Nephron progenitor cell (in vitro differentiated cells): Measurements from ENCODE around the gene ULK2.

Source experiments
- DNase-seq: peaks from one replicate; pipeline ENCODE4 v3.0.0; 2021
- H3K27ac Mint-ChIP-seq: 2 replicates; pipeline ENCODE4 v1.8.0; 2021; ENCODE audit warnings: mild to moderate bottlenecking, moderate library complexity, mixed read lengths
- H3K27me3 Mint-ChIP-seq: 2 replicates; pipeline ENCODE4 v1.8.0; 2021; ENCODE audit warnings: mild to moderate bottlenecking, low read depth, mixed read lengths; ENCODE audit not compliant: poor library complexity
- H3K36me3 Mint-ChIP-seq: 2 replicates; pipeline ENCODE4 v1.8.0; 2021; ENCODE audit warnings: low read depth, mixed read lengths
- H3K4me1 Mint-ChIP-seq: 2 replicates; pipeline ENCODE4 v1.8.0; 2021; ENCODE audit warnings: mixed read lengths
- H3K4me3 Mint-ChIP-seq: 2 replicates; pipeline ENCODE4 v1.8.0; 2021; ENCODE audit warnings: mild to moderate bottlenecking, moderate library complexity, mixed read lengths
- H3K9me3 Mint-ChIP-seq: 2 replicates; pipeline ENCODE4 v1.8.0; 2021; ENCODE audit warnings: mild to moderate bottlenecking, moderate library complexity, mixed read lengths
- TF ChIP-seq, protein P1 (sequence below): fragments of 200-600 bp; sonication (generic); IDR thresholded peaks from 2 replicates; pipeline ENCODE4 v1.5.0; 2021; ENCODE audit warnings: antibody characterized with exemption

Gene ULK2

DNA sequence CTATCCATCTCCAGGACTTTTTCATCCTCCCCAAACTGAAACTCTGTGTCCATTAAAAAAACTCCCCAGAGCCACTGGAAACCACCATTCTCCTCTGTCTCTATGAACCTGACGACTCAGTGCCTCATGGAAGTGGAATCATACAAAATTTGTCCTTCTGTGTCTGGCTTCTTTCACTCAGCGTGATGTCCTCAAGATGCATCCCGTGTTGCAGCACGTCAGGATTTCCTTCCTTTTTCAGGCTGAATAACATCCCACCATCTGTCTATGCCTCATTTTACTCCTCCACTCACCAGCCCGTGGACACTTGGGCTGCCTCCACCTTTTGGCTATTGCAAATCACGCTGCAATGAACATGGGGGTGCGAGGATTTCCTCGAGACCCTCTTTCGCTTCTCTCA is 107.0 kb downstream of the ULK2 start:
- Mint-ChIP-seq H3K4me3 (no peak overlapping the region), H3K36me3 (no peaks in the 10 kb centered on the region), H3K4me1 (peaks cover 26% of the 10 kb centered on the region), H3K9me3 (peaks cover 5% of the 10 kb centered on the region), H3K27ac (no peak overlapping the region), H3K27me3 (peaks cover 20% of the 10 kb centered on the region)
- DNase-seq: no peak
- TF ChIP-seq, protein P1, sequence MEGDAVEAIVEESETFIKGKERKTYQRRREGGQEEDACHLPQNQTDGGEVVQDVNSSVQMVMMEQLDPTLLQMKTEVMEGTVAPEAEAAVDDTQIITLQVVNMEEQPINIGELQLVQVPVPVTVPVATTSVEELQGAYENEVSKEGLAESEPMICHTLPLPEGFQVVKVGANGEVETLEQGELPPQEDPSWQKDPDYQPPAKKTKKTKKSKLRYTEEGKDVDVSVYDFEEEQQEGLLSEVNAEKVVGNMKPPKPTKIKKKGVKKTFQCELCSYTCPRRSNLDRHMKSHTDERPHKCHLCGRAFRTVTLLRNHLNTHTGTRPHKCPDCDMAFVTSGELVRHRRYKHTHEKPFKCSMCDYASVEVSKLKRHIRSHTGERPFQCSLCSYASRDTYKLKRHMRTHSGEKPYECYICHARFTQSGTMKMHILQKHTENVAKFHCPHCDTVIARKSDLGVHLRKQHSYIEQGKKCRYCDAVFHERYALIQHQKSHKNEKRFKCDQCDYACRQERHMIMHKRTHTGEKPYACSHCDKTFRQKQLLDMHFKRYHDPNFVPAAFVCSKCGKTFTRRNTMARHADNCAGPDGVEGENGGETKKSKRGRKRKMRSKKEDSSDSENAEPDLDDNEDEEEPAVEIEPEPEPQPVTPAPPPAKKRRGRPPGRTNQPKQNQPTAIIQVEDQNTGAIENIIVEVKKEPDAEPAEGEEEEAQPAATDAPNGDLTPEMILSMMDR: no peak

DNA sequence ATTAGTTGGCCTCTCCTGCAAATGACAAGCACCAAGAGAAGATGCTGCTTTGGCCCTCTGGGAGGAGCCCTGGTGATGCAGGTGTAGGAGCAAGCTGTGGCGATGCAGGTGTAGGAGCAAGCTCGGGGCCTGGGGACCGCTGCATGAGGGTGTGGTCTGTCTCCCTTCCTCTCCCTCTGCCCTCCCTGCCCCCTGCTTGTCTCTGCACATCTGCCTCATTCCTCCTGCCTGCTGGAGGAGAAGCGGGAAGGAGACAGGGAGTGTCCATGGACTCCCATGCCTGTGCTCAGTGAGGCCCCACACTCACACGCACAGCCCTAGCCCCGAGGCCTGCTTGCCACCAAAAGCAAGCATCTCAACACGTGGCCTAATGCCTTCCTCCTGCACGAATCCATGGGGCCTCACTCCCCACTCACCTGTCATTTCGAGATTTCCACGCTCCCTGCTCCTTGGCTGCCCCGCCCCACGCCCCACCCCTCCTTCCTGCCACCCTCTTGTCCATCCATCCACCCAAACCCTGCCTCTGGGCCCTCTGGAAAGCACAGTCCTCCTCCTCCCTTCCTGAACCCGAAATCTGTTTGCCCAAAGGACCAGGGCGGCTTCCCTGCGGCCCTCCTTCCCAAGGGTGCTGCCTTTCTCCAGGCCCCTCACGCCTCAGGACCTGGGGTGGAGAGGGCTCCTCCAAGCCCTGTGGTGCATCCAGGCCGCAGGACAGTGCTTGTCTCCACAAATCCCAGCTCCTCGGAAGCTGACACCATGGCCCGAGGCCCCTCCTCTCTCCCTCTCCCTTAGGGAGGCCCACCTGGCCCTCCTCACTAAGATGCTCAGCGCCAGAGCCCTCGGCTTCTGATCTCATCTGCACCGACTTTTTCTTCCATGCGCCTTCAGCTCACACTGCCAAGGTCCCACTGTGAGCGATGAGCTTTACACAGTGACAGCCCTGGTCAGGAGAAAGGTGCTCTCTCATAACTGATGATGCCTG is 107.9 kb downstream of the ULK2 start:
- H3K27me3 Mint-ChIP-seq: peaks cover 17% of the 10 kb centered on the region
- DNase-seq: no peak
- H3K4me1 Mint-ChIP-seq: peaks cover 26% of the 10 kb centered on the region
- H3K9me3 Mint-ChIP-seq: peaks cover 5% of the 10 kb centered on the region
- TF ChIP-seq, protein P1: no peak
- no peak overlapping the region for H3K4me3 Mint-ChIP-seq
- no peak overlapping the region for H3K27ac Mint-ChIP-seq
- H3K36me3 Mint-ChIP-seq: no peaks in the 10 kb centered on the region

DNA sequence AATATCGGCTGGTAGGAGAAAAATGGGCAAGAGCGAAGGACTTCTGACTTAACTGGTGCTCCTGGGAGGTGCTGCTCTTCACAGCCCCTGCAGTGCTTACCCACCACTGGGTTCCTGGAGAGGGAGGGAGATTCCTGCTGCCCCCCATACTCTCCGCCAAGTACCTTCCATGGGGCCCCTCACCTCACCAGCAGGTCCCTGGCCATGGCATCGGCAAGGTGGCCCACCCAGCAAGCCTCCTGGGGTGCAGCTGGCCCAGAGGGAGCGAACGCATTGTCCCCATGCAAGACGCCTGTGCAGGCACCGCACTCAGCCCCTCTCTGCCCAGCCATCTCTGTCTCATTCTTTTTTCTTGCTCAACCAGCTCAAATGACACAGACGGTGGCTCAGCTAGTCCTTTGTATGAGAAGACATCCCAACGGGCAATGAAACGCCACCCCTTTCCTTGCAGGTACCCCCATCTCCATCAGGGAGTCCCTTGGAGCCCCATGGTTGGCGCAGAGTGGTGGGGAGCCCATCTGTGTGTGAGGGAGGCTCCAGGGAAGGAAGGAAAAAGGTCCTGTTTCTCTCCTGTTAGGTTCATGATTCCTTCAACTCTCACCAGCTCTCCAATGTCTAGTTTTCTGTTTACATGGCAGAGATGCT is 110.1 kb downstream of the ULK2 start:
- peaks cover 13% of the 10 kb centered on the region for H3K27me3 Mint-ChIP-seq
- TF ChIP-seq, protein P1: no peak
- H3K4me3 Mint-ChIP-seq: no peak overlapping the region
- no peak overlapping the region for H3K27ac Mint-ChIP-seq
- DNase-seq: no peak
- H3K4me1 Mint-ChIP-seq: peaks cover 17% of the 10 kb centered on the region
- H3K36me3 Mint-ChIP-seq: no peaks in the 10 kb centered on the region
- H3K9me3 Mint-ChIP-seq: peaks cover 5% of the 10 kb centered on the region

DNA sequence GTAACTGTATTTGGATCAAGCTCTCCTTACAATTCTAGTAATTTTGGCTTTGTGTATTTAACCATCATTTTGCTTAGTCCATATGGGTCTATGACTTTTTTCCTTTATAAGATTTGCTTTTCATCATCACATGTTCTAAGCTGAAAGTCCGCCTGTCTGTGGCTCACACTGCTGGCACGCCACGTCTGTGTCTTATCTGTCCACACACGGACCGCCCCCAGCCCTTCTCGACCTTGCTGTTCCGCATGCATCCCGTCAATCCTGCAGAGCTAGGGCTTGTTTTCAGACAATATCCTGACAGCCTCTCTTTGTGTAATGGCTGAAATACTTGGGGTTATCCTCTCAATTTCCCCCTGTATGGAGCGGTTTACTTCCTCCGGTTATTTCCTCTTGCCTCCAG is 111.2 kb downstream of the ULK2 start:
- peaks cover 12% of the 10 kb centered on the region for H3K27me3 Mint-ChIP-seq
- no peak for DNase-seq
- H3K9me3 Mint-ChIP-seq: peaks cover 5% of the 10 kb centered on the region
- no peak overlapping the region for H3K4me3 Mint-ChIP-seq
- TF ChIP-seq, protein P1: no peak
- H3K36me3 Mint-ChIP-seq: no peaks in the 10 kb centered on the region
- no peak overlapping the region for H3K27ac Mint-ChIP-seq
- H3K4me1 Mint-ChIP-seq: peaks cover 11% of the 10 kb centered on the region

DNA sequence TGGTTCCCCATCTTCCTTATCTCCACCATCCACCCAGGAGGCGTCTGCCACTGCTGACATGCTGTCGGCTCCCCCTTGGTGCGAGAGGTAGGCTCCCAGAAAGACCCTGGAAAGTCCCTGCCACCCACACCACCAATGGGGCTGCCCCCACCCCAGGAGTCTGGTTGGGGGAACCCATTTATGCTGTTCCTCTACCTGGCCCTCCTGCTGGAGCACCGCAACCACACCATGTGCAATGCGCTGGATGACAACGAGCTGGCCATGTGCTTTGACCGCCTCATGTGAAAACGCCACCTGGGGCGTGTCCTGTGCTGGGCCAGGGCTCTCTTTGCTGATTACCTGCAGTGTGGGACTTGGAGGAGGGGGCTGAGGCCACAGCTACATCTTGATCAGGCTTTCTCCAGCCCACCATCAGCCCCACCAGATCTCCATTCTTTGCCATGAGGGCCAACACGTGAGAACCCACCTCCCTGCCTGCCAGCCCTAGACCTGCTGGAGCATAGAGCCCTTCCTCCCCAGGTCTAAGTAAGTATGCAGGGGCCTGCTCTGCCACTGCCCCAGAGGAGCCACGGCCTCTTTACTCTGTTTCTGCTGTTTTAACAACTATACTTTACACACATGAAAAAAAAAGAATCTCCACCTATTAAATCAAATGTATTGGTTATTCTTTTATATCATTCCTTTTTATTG is 111.8 kb downstream of the ULK2 start:
- no peaks in the 10 kb centered on the region for H3K36me3 Mint-ChIP-seq
- peaks cover 10% of the 10 kb centered on the region for H3K4me1 Mint-ChIP-seq
- TF ChIP-seq, protein P1: no peak
- peaks cover 12% of the 10 kb centered on the region for H3K27me3 Mint-ChIP-seq
- no peak overlapping the region for H3K4me3 Mint-ChIP-seq
- H3K27ac Mint-ChIP-seq: no peak overlapping the region
- no peak for DNase-seq
- H3K9me3 Mint-ChIP-seq: peaks cover 4% of the 10 kb centered on the region
